H9 (cell line): Measurements from ENCODE around the gene GEN1. TPM values are rescaled to one million over a fixed set of nuclear protein-coding genes. Genes with fewer than 3 reads are reported as not detected.

Experiments
- DNase-seq: peaks from one replicate; pipeline ENCODE4 v3.0.0-alpha.2; 2017
- H2AFZ ChIP-seq: one replicate; pipeline ENCODE4 v1.6.1; 2013; ENCODE audit warnings: mild to moderate bottlenecking, low read length, control low read depth, moderate library complexity
- H2AK5ac ChIP-seq: 2 replicates; pipeline ENCODE4 v1.6.1; 2013; ENCODE audit warnings: low read length, control low read depth, mixed read lengths; ENCODE audit not compliant: insufficient read length
- H2BK120ac ChIP-seq: one replicate; pipeline ENCODE4 v1.6.1; 2013; ENCODE audit warnings: low read depth, mild to moderate bottlenecking, low read length, control low read depth, inconsistent platforms; ENCODE audit not compliant: poor library complexity, severe bottlenecking
- H2BK12ac ChIP-seq: 2 replicates; pipeline ENCODE4 v1.6.1; 2013; ENCODE audit warnings: low read length, control low read depth, mixed read lengths, low read depth; ENCODE audit not compliant: insufficient read length
- H2BK15ac ChIP-seq: 2 replicates; pipeline ENCODE4 v1.6.1; 2013; ENCODE audit warnings: low read depth, low read length, control low read depth
- H2BK20ac ChIP-seq: one replicate; pipeline ENCODE4 v1.6.1; 2013; ENCODE audit warnings: low read depth, mild to moderate bottlenecking, low read length, control low read depth, inconsistent platforms; ENCODE audit not compliant: poor library complexity, severe bottlenecking
- H2BK5ac ChIP-seq: 2 replicates; pipeline ENCODE4 v1.6.1; 2013; ENCODE audit warnings: low read length, control low read depth, mixed read lengths; ENCODE audit not compliant: insufficient read length
- H3K14ac ChIP-seq: 2 replicates; pipeline ENCODE4 v1.6.1; 2013; ENCODE audit warnings: low read length, control low read depth; ENCODE audit not compliant: insufficient read depth
- H3K18ac ChIP-seq: 2 replicates; pipeline ENCODE4 v1.6.1; 2013; ENCODE audit warnings: low read depth, mild to moderate bottlenecking, mixed read lengths, low read length, control low read depth; ENCODE audit not compliant: insufficient read length
- H3K23ac ChIP-seq: 2 replicates; pipeline ENCODE4 v1.6.1; 2013; ENCODE audit warnings: low read length, control low read depth, mixed read lengths, low read depth; ENCODE audit not compliant: insufficient read length
- H3K23me2 ChIP-seq: 2 replicates; pipeline ENCODE4 v1.6.1; 2013; ENCODE audit warnings: low read depth, mild to moderate bottlenecking, mixed read lengths, low read length, control low read depth; ENCODE audit not compliant: insufficient read length, poor library complexity, severe bottlenecking
- H3K27ac ChIP-seq: 2 replicates; pipeline ENCODE4 v1.5.1; 2013; ENCODE audit warnings: low read length, control low read depth, mixed read lengths, low read depth; ENCODE audit not compliant: insufficient read length
- H3K27me3 ChIP-seq: 2 replicates; pipeline ENCODE4 v1.6.1; 2013; ENCODE audit warnings: low read length, control low read depth, inconsistent platforms; ENCODE audit not compliant: insufficient read depth
- H3K4ac ChIP-seq: 2 replicates; pipeline ENCODE4 v1.6.1; 2013; ENCODE audit warnings: low read depth, mild to moderate bottlenecking, control low read depth, inconsistent platforms, low read length, moderate library complexity
- H3K4me1 ChIP-seq: 2 replicates; pipeline ENCODE4 v1.6.1; 2013; ENCODE audit warnings: low read length, control low read depth, inconsistent platforms; ENCODE audit not compliant: insufficient read depth
- H3K4me2 ChIP-seq: 2 replicates; pipeline ENCODE4 v1.6.1; 2013; ENCODE audit warnings: low read length, control low read depth, mixed read lengths; ENCODE audit not compliant: insufficient read length, insufficient read depth
- H3K56ac ChIP-seq: 2 replicates; pipeline ENCODE4 v1.6.1; 2013; ENCODE audit warnings: low read depth, mild to moderate bottlenecking, mixed read lengths, low read length, control low read depth; ENCODE audit not compliant: insufficient read length
- H3K79me1 ChIP-seq: 2 replicates; pipeline ENCODE4 v1.6.1; 2013; ENCODE audit warnings: low read depth, mild to moderate bottlenecking, moderate library complexity, low read length, control low read depth, inconsistent platforms; ENCODE audit not compliant: insufficient read depth, poor library complexity, severe bottlenecking
- H3K79me2 ChIP-seq: 2 replicates; pipeline ENCODE4 v1.6.1; 2013; ENCODE audit warnings: low read length, control low read depth, inconsistent platforms; ENCODE audit not compliant: insufficient read depth
- H3K9ac ChIP-seq: 2 replicates; pipeline ENCODE4 v1.6.1; 2013; ENCODE audit warnings: low read length, control low read depth, mixed read lengths; ENCODE audit not compliant: insufficient read length; ENCODE audit errors: extremely low read depth
- H3K9me3 ChIP-seq: one replicate; pipeline ENCODE4 v1.6.1; 2013; ENCODE audit warnings: low read depth, low read length, inconsistent platforms; ENCODE audit not compliant: control insufficient read depth
- H3T11ph ChIP-seq: one replicate; pipeline ENCODE4 v1.6.1; 2013; ENCODE audit warnings: mild to moderate bottlenecking, low read length, control low read depth, inconsistent platforms
- H4K20me1 ChIP-seq: one replicate; pipeline ENCODE4 v1.6.1; 2013; ENCODE audit not compliant: control insufficient read depth, insufficient read length, insufficient read depth
- H4K5ac ChIP-seq: 2 replicates; pipeline ENCODE4 v1.6.1; 2013; ENCODE audit warnings: low read depth, mild to moderate bottlenecking, mixed read lengths, low read length, control low read depth; ENCODE audit not compliant: insufficient read length
- H4K8ac ChIP-seq: replicated peaks from 2 replicates; pipeline ENCODE4 v1.6.1; 2013; ENCODE audit warnings: low read length, control low read depth, mixed read lengths, low read depth; ENCODE audit not compliant: insufficient read length
- H4K91ac ChIP-seq: 2 replicates; pipeline ENCODE4 v1.6.1; 2013; ENCODE audit warnings: low read depth, mild to moderate bottlenecking, moderate library complexity, mixed read lengths, low read length, control low read depth; ENCODE audit not compliant: insufficient read length
- H3K27ac Mint-ChIP-seq, 3 experiments: 2 replicates in 2 of 3; 3 replicates in 1 of 3; pipeline ENCODE4 v1.8.0; 2020 to 2021; ENCODE audit warnings: mixed read lengths in 3 of 3, mild to moderate bottlenecking in 1 of 3, moderate library complexity in 1 of 3
- H3K27me3 Mint-ChIP-seq: 2 replicates; pipeline ENCODE4 v1.8.0; 2021; ENCODE audit warnings: low read depth, mild to moderate bottlenecking, moderate library complexity, mixed read lengths
- H3K36me3 Mint-ChIP-seq, 3 experiments: 2 replicates in 2 of 3; 3 replicates in 1 of 3; pipeline ENCODE4 v1.8.0; 2020 to 2021; ENCODE audit warnings: low read depth in 3 of 3, mixed read lengths in 3 of 3; ENCODE audit not compliant: insufficient read depth in 1 of 3
- H3K4me1 Mint-ChIP-seq, 2 experiments: 2 replicates each; pipeline ENCODE4 v1.8.0; 2020; ENCODE audit warnings: mixed read lengths in 2 of 2
- H3K4me3 Mint-ChIP-seq, 2 experiments: 2 replicates in 1 of 2; 3 replicates in 1 of 2; pipeline ENCODE4 v1.8.0; 2020 to 2021; ENCODE audit warnings: mild to moderate bottlenecking in 2 of 2, mixed read lengths in 2 of 2, moderate library complexity in 1 of 2
- H3K9me3 Mint-ChIP-seq, 2 experiments: 2 replicates in 1 of 2; 3 replicates in 1 of 2; pipeline ENCODE4 v1.8.0; 2020; ENCODE audit warnings: mild to moderate bottlenecking in 2 of 2, mixed read lengths in 2 of 2, moderate library complexity in 1 of 2
- WGBS: extraction: QIAGEN DNeasy Blood & Tissue Kit; methylation state at CpG from one replicate; pipeline ENCODE4 v1.1.7; 2013; ENCODE audit warnings: missing lambda C conversion rate, low lambda C conversion rate, mixed read lengths; ENCODE audit not compliant: insufficient read length; ENCODE audit errors: extremely low coverage; 5-methylcytosine and 5-hydroxymethylcytosine counted together
- total RNA-seq: library from RNA; stranded (reverse); gene quantifications from 2 replicates; pipeline ENCODE4 v1.2.1, GENCODE V29; 2021
- TF ChIP-seq, protein P1 (sequence below): fragments of 200-600 bp; sonication (generic); conservative IDR thresholded peaks from 3 replicates; pipeline ENCODE4 v1.8.0; 2021; ENCODE audit warnings: antibody characterized with exemption, mild to moderate bottlenecking

The GEN1 gene
- total RNA-seq, 1 experiment from 2014 or later = 28.1 TPM

DNA sequence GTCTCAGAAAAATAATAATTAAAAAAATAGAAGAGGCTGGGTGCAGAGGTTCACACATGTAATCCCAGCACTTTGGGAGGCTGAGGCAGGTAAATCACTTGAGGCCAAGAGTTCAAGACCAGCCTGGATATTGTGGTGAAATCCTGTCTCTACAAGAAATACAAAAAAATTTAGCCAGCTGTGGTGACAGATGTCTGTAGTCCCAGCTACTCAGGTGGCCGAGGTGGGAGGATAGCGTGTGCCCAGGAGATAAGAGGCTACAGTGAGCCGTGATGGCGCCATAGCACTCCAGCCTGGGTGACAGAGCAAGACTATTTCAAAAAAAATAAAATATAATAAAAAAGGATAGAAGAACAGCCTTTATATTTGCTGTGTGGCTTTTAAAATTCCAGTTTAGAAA, 36.3 kb upstream of the GEN1 start:
- Histone ChIP-seq H2AK5ac (no peak overlapping the region), H3K18ac (no peak overlapping the region), H3K9me3 (no peaks in the 10 kb centered on the region), H3K79me2 (no peaks in the 10 kb centered on the region), H4K20me1 (no peaks in the 10 kb centered on the region), H3K14ac (no peak overlapping the region), H3K79me1 (no peaks in the 10 kb centered on the region), H2BK15ac (no peak overlapping the region), H3K27me3 (no peaks in the 10 kb centered on the region), H3K9ac (no peak overlapping the region), H3K4me1 (no peaks in the 10 kb centered on the region), H4K5ac (no peak overlapping the region), H2BK120ac (no peak overlapping the region), H3K4me2 (no peak overlapping the region), H4K8ac (no peak overlapping the region), H3T11ph (no peak overlapping the region), H3K23me2 (no peaks in the 10 kb centered on the region), H2BK5ac (no peak overlapping the region), H2BK20ac (no peak overlapping the region), H3K27ac (no peak overlapping the region), H2AFZ (no peak overlapping the region), H3K4ac (no peak overlapping the region), H2BK12ac (no peak overlapping the region), H3K23ac (no peak overlapping the region), H3K56ac (no peak overlapping the region), H4K91ac (no peak overlapping the region)
- TF ChIP-seq, protein P1, sequence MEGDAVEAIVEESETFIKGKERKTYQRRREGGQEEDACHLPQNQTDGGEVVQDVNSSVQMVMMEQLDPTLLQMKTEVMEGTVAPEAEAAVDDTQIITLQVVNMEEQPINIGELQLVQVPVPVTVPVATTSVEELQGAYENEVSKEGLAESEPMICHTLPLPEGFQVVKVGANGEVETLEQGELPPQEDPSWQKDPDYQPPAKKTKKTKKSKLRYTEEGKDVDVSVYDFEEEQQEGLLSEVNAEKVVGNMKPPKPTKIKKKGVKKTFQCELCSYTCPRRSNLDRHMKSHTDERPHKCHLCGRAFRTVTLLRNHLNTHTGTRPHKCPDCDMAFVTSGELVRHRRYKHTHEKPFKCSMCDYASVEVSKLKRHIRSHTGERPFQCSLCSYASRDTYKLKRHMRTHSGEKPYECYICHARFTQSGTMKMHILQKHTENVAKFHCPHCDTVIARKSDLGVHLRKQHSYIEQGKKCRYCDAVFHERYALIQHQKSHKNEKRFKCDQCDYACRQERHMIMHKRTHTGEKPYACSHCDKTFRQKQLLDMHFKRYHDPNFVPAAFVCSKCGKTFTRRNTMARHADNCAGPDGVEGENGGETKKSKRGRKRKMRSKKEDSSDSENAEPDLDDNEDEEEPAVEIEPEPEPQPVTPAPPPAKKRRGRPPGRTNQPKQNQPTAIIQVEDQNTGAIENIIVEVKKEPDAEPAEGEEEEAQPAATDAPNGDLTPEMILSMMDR = no peak
- no peak overlapping the region for H3K4me3 Mint-ChIP-seq
- WGBS = no CpG with 5 or more reads among the region's 4 CpGs
- no peak for DNase-seq
- no peaks in the 10 kb centered on the region for H3K4me1 Mint-ChIP-seq
- no peak overlapping the region for H3K27ac Mint-ChIP-seq
- peaks cover 20 to 69% (median 64%) of the 10 kb centered on the region in 3 experiments; a peak in 5 of 7 replicates for H3K36me3 Mint-ChIP-seq
- H3K9me3 Mint-ChIP-seq = no peaks in the 10 kb centered on the region
- no peaks in the 10 kb centered on the region; the same call in 1 of the 2 replicates for H3K27me3 Mint-ChIP-seq
